ENCODE measurements around the gene SIL1. TPM values are rescaled to one million over a fixed set of nuclear protein-coding genes. Genes with fewer than 3 reads are reported as not detected.
"Not testable (repeated sequence)": the region's sequence is repeated elsewhere in the genome, so short reads cannot be mapped to it uniquely, and the experiment has no call there.

The SIL1 gene
- total RNA-seq, 2 experiments from 2014 or later = 26.3 to 27.2 TPM

GRCh38 chr5:138942066-138942465 lies 256.1 kb downstream of the SIL1 start:
- ChIA-PET POLR2A (no interaction called here), CTCF (no interaction called here)

GRCh38 chr5:138938526-138938925 lies 259.6 kb downstream of the SIL1 start:
- POLR2A ChIA-PET = no interaction called here
- CTCF ChIA-PET = no interaction called here

GRCh38 chr5:138937392-138938387 lies 260.5 kb downstream of the SIL1 start:
- ChIA-PET CTCF (no interaction called here), POLR2A (no interaction called here)

- CTCF ChIA-PET = no interaction called here
- POLR2A ChIA-PET = no interaction called here
Observed at GRCh38 chr5:138936968-138937345, 261.2 kb downstream of the SIL1 start.

- ChIA-PET CTCF (no interaction called here), POLR2A (no interaction called here)
Observed at GRCh38 chr5:138936225-138936967, 261.8 kb downstream of the SIL1 start.

GRCh38 chr5:138935466-138935865 lies 262.7 kb downstream of the SIL1 start:
- ChIA-PET POLR2A (no interaction called here), CTCF (no interaction called here)

- POLR2A ChIA-PET = no interaction called here
- CTCF ChIA-PET = no interaction called here
Observed at GRCh38 chr5:138934971-138935370, 263.2 kb downstream of the SIL1 start.

- CTCF ChIA-PET = no interaction called here
- POLR2A ChIA-PET = no interaction called here
Observed at GRCh38 chr5:138933522-138934290, 264.5 kb downstream of the SIL1 start.

GRCh38 chr5:138932171-138932810 lies 265.9 kb downstream of the SIL1 start:
- ChIA-PET POLR2A (no interaction called here), CTCF (interaction anchor here (0.6 to 1.2 kb wide), 2 partner anchors 22 to 85 kb away, joined by 3 to 4 read pairs; no protein-coding TSS in a partner anchor)

GRCh38 chr5:138930371-138931097 lies 267.6 kb downstream of the SIL1 start:
- ChIA-PET POLR2A (no interaction called here), CTCF (no interaction called here)

GRCh38 chr5:138929571-138929955 lies 268.6 kb downstream of the SIL1 start:
- ChIA-PET CTCF (no interaction called here), POLR2A (no interaction called here)

- ChIA-PET POLR2A (no interaction called here), CTCF (interaction anchor here (0.6 kb wide), 1 partner anchor 49 kb away, joined by 3 read pairs; no protein-coding TSS in a partner anchor)
Observed at GRCh38 chr5:138927979-138928378, 270.2 kb downstream of the SIL1 start.

GRCh38 chr5:138927544-138927943 lies 270.6 kb downstream of the SIL1 start:
- ChIA-PET CTCF (interaction anchor here (0.6 kb wide), 1 partner anchor 49 kb away, joined by 3 read pairs; no protein-coding TSS in a partner anchor), POLR2A (no interaction called here)

- CTCF ChIA-PET = no interaction called here
- POLR2A ChIA-PET = no interaction called here
Observed at GRCh38 chr5:138926688-138927448, 271.3 kb downstream of the SIL1 start.

- ChIA-PET POLR2A (no interaction called here), CTCF (no interaction called here)
Observed at GRCh38 chr5:138926257-138926656, 271.9 kb downstream of the SIL1 start.

GRCh38 chr5:138925090-138925635 lies 273.0 kb downstream of the SIL1 start:
- ChIA-PET CTCF (no interaction called here), POLR2A (no interaction called here)

GRCh38 chr5:138922494-138922893 lies 275.7 kb downstream of the SIL1 start:
- CTCF ChIA-PET = no interaction called here

GRCh38 chr5:138921362-138921761 lies 276.8 kb downstream of the SIL1 start:
- POLR2A ChIA-PET, CTCF ChIA-PET: not testable (repeated sequence)

More at GRCh38 chr5:138922494-138922893, 275.7 kb downstream of the SIL1 start:
- POLR2A ChIA-PET = no interaction called here

Measured in activated CD8-positive, alpha-beta memory T cell treated with anti-CD3 and anti-CD28 coated beads for 36 hours (primary cell).